ENCODE measurements around the gene PAIP2B. TPM values are rescaled to one million over a fixed set of nuclear protein-coding genes. Genes with fewer than 3 reads are reported as not detected.

The PAIP2B gene
- total RNA-seq, 1 experiment from 2014 or later = 1.4 TPM

- TF ChIP-seq TCF7L2 (IDR thresholded peaks at IDR 0.05; ENCODE audit: low read depth, low read length) (no peak), SIN3A (IDR thresholded peaks at IDR 0.05; ENCODE audit: borderline replicate concordance, insufficient read depth, low read depth, low read length) (no peak), POLR2AphosphoS5 (IDR thresholded peaks at IDR 0.05; ENCODE audit: low read depth, low read length) (no peak), CTCF (IDR thresholded peaks at IDR 0.05) (no peak)
- TF ChIP-seq, protein P1, sequence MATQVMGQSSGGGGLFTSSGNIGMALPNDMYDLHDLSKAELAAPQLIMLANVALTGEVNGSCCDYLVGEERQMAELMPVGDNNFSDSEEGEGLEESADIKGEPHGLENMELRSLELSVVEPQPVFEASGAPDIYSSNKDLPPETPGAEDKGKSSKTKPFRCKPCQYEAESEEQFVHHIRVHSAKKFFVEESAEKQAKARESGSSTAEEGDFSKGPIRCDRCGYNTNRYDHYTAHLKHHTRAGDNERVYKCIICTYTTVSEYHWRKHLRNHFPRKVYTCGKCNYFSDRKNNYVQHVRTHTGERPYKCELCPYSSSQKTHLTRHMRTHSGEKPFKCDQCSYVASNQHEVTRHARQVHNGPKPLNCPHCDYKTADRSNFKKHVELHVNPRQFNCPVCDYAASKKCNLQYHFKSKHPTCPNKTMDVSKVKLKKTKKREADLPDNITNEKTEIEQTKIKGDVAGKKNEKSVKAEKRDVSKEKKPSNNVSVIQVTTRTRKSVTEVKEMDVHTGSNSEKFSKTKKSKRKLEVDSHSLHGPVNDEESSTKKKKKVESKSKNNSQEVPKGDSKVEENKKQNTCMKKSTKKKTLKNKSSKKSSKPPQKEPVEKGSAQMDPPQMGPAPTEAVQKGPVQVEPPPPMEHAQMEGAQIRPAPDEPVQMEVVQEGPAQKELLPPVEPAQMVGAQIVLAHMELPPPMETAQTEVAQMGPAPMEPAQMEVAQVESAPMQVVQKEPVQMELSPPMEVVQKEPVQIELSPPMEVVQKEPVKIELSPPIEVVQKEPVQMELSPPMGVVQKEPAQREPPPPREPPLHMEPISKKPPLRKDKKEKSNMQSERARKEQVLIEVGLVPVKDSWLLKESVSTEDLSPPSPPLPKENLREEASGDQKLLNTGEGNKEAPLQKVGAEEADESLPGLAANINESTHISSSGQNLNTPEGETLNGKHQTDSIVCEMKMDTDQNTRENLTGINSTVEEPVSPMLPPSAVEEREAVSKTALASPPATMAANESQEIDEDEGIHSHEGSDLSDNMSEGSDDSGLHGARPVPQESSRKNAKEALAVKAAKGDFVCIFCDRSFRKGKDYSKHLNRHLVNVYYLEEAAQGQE (IDR thresholded peaks at IDR 0.05; ENCODE audit: insufficient read depth in 1 of 2, low read depth in 2 of 2, low read length in 1 of 2) = no peak
- Histone ChIP-seq H3K36me3 (ENCODE audit: control insufficient read depth, insufficient read depth, low read length) (no peaks in the 10 kb centered on the region), H3K27me3 (ENCODE audit: control insufficient read depth, insufficient read depth, low read length) (peaks cover 21% of the 10 kb centered on the region), H3K4me3 (ENCODE audit: low read depth in 2 of 2, low read length in 2 of 2) (no peak overlapping the region), H3K27ac (ENCODE audit: low read length) (no peak overlapping the region), H3K9me3 (ENCODE audit: control insufficient read depth, insufficient read depth, low read depth, low read length) (no peaks in the 10 kb centered on the region), H3K4me1 (ENCODE audit: control insufficient read depth, insufficient read depth, low read length) (no peaks in the 10 kb centered on the region)
- POLR2A ChIA-PET = no interaction called here
- intact Hi-C loops (cut with micrococcal nuclease; ENCODE audit: unreplicated experiment) = no loop called here
- no TSS peak for BruUV-seq (replicated peaks)
- CTCF ChIA-PET = no interaction called here
- ATAC-seq (no peak), DNase-seq (ENCODE audit: low read depth, low spot score) (no peak)
- in situ Hi-C loops (cut with HindIII; ENCODE audit: low pct_unique_long_range_greater_than_20kb, low sequenced_read_pairs) = no loop called here
These were observed 13.9 kb upstream of the PAIP2B start for GRCh38 chr2:71240794-71241193.

DNA sequence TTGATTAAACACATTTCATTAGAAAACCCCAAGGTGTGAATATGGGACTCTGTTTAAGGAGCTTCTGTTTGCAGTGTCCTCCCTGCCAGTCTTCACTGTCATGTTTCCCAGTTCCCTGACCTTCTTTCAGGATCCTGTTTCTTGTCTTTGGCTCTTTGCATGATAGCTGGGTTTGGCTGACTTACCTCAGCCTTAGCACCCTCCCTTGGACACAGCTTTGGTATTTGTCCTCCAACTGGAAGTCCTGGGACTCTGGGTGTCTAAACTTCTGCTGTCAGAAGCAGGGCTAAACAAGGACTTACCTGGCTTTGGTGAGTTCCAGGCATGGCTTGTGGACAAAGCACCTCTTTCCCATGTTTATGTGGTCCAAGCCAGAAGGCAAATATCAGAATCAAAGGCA is 11.2 kb upstream of the PAIP2B start:
- in situ Hi-C loops (cut with HindIII; ENCODE audit: low pct_unique_long_range_greater_than_20kb, low sequenced_read_pairs) = no loop called here
- Histone ChIP-seq H3K4me1 (ENCODE audit: control insufficient read depth, insufficient read depth, low read length) (no peaks in the 10 kb centered on the region), H3K36me3 (ENCODE audit: control insufficient read depth, insufficient read depth, low read length) (no peaks in the 10 kb centered on the region), H3K9me3 (ENCODE audit: control insufficient read depth, insufficient read depth, low read depth, low read length) (no peaks in the 10 kb centered on the region), H3K4me3 (ENCODE audit: low read depth in 2 of 2, low read length in 2 of 2) (no peak overlapping the region), H3K27me3 (ENCODE audit: control insufficient read depth, insufficient read depth, low read length) (peaks cover 15% of the 10 kb centered on the region), H3K27ac (ENCODE audit: low read length) (no peak overlapping the region)
- intact Hi-C loops (cut with micrococcal nuclease; ENCODE audit: unreplicated experiment) = no loop called here
- CTCF ChIA-PET = no interaction called here
- POLR2A ChIA-PET = no interaction called here
- DNase-seq (ENCODE audit: low read depth, low spot score) (no peak), ATAC-seq (no peak)
- TF ChIP-seq CTCF (IDR thresholded peaks at IDR 0.05) = no peak
- TF ChIP-seq SIN3A (IDR thresholded peaks at IDR 0.05; ENCODE audit: borderline replicate concordance, insufficient read depth, low read depth, low read length) = no peak
- TF ChIP-seq, protein P1 (IDR thresholded peaks at IDR 0.05; ENCODE audit: insufficient read depth in 1 of 2, low read depth in 2 of 2, low read length in 1 of 2) = no peak
- TF ChIP-seq TCF7L2 (IDR thresholded peaks at IDR 0.05; ENCODE audit: low read depth, low read length) = no peak
- TF ChIP-seq POLR2AphosphoS5 (IDR thresholded peaks at IDR 0.05; ENCODE audit: low read depth, low read length) = no peak
- BruUV-seq (replicated peaks) = no TSS peak

Measured in Panc1 (cell line).